ENCODE data around the gene PCDHGA1.
"Not testable (repeated sequence)": the region's sequence is repeated elsewhere in the genome, so short reads cannot be mapped to it uniquely, and the experiment has no call there.

PCDHGA1 gene

DNA sequence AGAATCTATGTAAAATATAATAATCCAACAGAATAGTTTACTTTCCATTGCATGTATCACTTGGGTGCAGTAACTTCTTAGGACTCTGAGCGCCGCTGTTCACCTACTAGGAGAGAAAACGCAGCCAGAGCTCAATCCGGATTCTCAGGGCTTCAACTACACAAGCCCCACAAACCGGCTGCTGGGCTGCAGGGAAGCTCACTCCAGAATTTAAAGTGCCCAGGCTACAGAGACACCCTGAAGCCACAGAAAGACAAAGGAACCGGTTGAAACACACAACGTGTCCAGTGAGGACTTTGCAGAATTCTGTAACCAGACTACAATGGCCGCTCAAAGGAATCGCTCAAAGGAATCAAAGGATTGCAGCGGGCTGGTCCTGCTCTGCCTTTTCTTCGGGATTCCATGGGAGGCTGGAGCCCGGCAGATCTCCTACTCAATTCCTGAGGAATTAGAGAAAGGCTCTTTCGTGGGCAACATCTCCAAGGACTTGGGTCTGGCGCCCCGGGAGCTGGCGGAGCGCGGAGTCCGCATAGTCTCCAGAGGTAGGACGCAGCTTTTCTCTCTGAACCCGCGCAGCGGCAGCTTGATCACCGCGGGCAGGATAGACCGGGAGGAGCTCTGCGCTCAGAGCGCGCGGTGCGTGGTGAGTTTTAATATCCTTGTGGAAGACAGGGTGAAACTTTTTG is 82.7 kb downstream of the PCDHGA1 start, which contains the start of gene PCDHGA10:
Gene PCDHGA10 (plus strand): TSS at position 134 of the 686 bp plus-strand sequence. CDS start 189 bp downstream, at position 323.
- DNase-seq (ENCODE audit: low spot score) = no peak

DNA sequence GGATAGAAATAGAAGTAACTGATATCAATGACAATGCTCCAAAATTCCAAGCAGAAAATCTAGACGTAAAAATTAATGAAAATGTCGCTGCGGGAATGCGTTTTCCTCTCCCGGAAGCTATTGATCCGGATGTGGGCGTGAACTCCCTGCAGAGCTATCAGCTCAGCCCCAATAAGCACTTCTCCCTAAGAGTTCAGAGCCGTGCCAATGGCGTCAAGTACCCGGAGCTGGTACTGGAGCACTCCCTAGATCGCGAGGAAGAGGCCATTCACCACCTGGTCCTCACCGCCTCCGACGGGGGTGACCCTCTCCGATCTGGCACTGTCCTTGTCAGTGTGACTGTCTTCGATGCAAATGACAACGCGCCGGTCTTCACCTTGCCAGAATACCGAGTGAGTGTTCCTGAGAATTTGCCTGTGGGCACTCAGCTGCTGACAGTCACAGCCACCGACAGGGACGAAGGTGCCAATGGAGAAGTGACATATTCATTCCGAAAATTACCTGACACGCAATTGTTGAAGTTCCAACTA is 83.3 kb downstream of the PCDHGA1 start:
- no peak for DNase-seq (ENCODE audit: low spot score)

DNA sequence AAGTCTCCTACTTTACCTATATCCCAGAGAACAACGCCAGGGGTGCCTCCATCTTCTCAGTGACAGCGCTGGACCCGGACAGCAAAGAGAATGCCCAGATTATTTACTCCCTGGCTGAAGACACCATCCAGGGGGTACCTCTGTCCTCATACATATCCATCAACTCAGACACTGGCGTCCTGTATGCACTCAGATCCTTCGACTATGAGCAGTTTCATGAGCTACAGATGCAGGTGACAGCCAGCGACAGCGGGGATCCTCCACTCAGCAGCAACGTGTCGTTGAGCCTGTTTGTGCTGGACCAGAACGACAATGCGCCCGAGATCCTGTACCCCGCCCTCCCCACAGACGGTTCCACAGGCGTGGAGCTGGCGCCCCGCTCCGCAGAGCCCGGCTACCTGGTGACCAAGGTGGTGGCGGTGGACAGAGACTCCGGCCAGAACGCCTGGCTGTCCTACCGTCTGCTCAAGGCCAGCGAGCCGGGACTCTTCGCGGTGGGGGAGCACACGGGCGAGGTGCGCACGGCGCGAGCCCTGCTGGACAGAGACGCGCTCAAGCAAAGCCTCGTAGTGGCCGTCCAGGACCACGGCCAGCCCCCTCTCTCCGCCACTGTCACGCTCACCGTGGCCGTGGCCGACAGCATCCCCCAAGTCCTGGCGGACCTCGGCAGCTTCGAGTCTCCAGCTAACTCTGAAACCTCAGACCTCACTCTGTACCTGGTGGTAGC is 84.4 kb downstream of the PCDHGA1 start:
- DNase-seq (ENCODE audit: low spot score) = not testable (repeated sequence)

GRCh38 chr5:141415275-141415618 is 84.9 kb downstream of the PCDHGA1 start:
- DNase-seq (ENCODE audit: low spot score) = not testable (repeated sequence)

DNA sequence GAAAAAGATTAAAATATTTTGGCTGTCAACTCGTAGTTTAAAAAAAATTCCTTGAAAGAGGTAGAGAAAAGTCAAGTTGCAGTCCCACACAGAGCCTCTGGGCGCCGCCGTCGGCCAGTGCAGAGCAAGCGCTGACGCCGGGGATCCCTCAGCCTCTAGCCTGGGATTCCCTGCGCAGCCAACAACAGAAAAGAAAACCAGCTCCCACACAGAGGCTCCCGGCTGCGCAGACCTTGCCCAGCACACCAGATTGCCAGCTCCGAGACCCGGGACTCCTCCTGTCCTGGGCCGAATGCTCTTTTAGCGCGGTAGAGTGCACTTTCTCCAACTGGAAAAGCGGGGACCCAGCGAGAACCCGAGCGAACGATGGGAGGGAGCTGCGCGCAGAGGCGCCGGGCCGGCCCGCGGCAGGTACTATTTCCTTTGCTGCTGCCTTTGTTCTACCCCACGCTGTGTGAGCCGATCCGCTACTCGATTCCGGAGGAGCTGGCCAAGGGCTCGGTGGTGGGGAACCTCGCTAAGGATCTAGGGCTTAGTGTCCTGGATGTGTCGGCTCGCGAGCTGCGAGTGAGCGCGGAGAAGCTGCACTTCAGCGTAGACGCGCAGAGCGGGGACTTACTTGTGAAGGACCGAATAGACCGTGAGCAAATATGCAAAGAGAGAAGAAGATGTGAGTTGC is 87.3 kb downstream of the PCDHGA1 start, which contains the start of gene PCDHGB7:
Gene PCDHGB7 (plus strand): TSS at position 184 of the 679 bp plus-strand sequence. CDS start 183 bp downstream, at position 367.
- peak; percentile 51 for DNase-seq (ENCODE audit: low spot score)

DNA sequence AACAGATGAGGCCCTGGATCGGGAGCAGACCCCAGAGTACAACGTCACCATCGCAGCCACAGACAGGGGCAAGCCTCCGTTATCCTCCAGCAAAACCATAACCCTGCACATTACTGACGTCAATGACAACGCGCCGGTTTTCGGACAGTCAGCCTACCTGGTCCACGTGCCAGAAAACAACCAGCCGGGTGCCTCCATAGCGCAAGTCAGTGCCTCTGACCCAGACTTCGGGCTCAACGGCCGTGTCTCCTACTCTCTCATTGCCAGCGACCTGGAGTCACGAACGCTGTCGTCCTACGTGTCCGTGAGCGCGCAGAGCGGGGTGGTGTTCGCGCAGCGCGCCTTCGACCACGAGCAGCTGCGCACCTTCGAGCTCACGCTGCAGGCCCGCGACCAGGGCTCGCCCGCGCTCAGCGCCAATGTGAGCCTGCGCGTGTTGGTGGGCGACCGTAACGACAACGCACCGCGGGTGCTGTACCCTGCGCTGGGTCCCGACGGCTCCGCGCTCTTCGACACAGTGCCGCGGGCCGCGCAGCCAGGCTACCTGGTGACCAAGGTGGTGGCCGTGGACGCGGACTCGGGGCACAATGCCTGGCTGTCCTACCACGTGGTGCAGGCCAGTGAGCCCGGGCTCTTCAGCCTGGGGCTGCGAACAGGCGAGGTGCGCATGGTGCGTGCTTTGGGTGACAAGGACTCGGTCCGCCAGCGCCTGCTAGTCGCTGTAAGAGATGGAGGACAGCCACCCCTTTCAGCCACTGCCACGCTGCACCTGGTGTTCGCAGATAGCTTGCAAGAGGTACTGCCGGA is 89.0 kb downstream of the PCDHGA1 start:
- no peak for DNase-seq (ENCODE audit: low spot score)

DNA sequence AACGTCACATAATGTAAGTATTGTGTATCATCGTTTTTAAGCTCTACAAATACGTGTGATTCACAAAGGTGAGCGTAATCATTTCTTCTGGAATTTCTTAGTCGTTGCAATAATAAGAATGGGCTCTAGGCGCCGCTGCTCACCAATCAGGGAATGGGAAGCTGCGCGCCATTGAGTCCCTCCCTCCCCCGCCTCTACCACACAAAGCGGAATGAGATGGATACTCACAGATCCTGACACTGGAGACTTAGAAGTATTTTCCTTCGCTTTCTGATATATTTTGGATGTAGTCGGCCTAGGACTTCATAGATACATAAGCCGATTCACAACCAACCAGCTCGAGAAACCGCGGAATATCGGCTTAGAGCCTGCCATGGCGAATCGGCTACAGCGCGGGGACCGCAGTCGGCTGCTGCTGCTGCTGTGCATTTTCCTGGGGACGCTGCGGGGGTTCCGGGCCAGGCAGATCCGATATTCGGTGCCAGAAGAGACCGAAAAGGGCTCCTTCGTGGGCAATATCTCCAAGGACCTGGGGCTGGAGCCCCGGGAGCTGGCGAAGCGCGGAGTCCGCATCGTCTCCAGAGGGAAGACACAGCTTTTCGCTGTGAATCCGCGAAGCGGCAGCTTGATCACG is 90.7 kb downstream of the PCDHGA1 start, which contains the start of gene PCDHGA11:
Gene PCDHGA11 (plus strand): TSS at position 197 of the 634 bp plus-strand sequence. CDS start 177 bp downstream, at position 374.
- no peak for DNase-seq (ENCODE audit: low spot score)

DNA sequence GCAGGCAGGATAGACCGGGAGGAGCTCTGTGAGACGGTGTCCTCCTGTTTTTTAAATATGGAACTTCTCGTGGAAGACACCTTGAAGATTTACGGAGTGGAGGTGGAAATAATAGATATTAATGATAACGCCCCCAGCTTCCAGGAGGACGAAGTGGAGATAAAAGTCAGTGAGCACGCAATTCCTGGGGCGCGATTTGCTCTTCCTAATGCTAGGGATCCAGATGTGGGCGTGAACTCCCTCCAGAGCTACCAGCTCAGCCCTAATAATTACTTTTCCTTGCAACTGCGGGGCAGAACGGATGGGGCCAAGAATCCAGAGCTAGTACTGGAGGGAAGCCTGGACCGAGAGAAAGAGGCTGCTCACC is 91.2 kb downstream of the PCDHGA1 start:
- no peak for DNase-seq (ENCODE audit: low spot score)

GRCh38 chr5:141422742-141423291 is 92.5 kb downstream of the PCDHGA1 start:
- no peak for DNase-seq (ENCODE audit: low spot score)

- DNase-seq (ENCODE audit: low spot score) = no peak
Observed at GRCh38 chr5:141427783-141428426, 97.6 kb downstream of the PCDHGA1 start.

- peak; percentile 29 for DNase-seq (ENCODE audit: low spot score)
Observed at GRCh38 chr5:141430332-141431113, 100.2 kb downstream of the PCDHGA1 start, which contains the start of gene PCDHGA12. Gene PCDHGA12, plus strand, starts transcription at chr5:141430507. Its CDS starts 253 bp downstream, at chr5:141430760.

DNA sequence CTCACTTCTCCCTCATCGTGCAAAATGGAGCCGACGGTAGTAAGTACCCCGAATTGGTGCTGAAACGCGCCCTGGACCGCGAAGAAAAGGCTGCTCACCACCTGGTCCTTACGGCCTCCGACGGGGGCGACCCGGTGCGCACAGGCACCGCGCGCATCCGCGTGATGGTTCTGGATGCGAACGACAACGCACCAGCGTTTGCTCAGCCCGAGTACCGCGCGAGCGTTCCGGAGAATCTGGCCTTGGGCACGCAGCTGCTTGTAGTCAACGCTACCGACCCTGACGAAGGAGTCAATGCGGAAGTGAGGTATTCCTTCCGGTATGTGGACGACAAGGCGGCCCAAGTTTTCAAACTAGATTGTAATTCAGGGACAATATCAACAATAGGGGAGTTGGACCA is 101.0 kb downstream of the PCDHGA1 start:
- DNase-seq (ENCODE audit: low spot score) = no peak

DNA sequence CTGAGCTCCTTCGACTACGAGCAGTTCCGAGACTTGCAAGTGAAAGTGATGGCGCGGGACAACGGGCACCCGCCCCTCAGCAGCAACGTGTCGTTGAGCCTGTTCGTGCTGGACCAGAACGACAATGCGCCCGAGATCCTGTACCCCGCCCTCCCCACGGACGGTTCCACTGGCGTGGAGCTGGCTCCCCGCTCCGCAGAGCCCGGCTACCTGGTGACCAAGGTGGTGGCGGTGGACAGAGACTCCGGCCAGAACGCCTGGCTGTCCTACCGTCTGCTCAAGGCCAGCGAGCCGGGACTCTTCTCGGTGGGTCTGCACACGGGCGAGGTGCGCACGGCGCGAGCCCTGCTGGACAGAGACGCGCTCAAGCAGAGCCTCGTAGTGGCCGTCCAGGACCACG is 102.0 kb downstream of the PCDHGA1 start:
- DNase-seq (ENCODE audit: low spot score) = not testable (repeated sequence)

DNA sequence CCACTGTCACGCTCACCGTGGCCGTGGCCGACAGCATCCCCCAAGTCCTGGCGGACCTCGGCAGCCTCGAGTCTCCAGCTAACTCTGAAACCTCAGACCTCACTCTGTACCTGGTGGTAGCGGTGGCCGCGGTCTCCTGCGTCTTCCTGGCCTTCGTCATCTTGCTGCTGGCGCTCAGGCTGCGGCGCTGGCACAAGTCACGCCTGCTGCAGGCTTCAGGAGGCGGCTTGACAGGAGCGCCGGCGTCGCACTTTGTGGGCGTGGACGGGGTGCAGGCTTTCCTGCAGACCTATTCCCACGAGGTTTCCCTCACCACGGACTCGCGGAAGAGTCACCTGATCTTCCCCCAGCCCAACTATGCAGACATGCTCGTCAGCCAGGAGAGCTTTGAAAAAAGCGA is 102.4 kb downstream of the PCDHGA1 start:
- not testable (repeated sequence) for DNase-seq (ENCODE audit: low spot score)

DNA sequence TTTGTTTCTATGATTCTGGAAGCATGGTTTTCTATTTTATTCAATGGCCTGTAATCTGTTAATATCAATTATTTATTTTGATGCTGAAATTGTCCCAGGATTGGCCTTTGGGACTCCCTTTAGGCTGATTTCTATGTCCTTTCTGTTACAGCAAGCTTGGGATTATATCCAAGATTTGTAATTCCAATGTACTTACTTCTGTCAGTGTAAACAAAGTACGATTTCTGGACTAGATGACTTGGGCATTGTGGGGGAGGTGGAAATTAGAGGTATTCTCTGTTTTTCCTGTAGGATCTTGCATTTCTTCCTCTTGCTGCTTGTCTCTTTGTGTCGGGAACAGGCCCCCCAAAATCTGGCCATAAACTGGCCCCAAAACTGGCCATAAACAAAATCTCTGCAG is 103.7 kb downstream of the PCDHGA1 start:
- DNase-seq (ENCODE audit: low spot score) = no peak

- no peak for DNase-seq (ENCODE audit: low spot score)
Observed at GRCh38 chr5:141437221-141437620, 106.9 kb downstream of the PCDHGA1 start.

DNA sequence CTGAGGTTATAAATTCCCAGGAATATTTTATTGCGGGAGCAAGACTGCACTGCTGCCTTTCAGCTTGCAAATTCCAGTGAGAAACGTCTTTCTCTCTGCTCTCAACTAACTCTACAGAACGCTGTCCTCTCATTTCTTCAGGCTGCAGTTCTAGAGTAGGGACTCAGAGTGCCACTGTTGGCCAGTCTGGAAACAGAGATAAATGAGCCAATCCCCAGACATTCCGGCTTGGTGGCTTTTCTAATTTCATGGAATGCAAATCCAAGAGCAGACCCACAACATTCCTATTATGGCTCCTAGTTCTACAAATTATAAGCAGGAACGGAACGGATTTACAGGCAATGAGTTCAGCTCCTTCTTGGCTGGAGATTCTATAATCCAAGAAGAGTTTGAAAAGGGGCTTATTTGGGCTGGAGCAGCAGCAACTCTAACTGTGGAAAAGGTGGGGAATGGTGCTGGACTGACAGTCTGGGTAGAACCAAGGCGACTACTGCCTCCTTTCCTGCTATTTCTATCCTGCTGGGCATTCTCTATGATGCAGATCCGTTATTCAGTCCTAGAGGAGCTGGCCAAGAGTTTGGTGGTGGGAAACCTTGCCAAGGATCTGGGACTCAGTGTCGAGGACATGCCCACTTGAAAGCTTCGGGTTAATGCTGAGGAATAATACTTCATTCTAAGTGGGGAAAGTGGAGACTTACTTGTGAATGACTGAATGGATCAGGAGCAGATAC is 109.3 kb downstream of the PCDHGA1 start:
- DNase-seq (ENCODE audit: low spot score) = peak; percentile 13

DNA sequence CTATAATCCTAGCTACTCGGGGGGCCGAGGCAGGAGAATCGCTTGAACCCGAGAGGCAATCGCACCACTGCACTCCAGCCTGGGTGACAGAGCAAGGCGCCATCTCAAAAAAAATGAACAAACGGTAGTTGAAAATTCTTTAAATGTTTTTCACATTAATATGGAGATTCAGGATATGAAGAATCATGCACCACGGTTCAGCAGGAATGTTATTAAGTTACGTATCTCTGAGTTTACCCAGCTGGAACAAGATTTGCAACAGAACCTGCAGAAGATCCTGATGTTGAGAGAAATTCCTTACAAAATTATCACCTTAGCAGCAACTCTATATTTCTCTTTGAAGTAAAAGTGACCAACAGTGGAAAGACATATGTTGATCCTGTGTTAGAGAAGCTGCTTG is 110.0 kb downstream of the PCDHGA1 start:
- no peak for DNase-seq (ENCODE audit: low spot score)
